Omental fat pad (tissue), 4 donors: ENCODE data around the gene HRH2. TPM values are rescaled to one million over a fixed set of nuclear protein-coding genes. Genes with fewer than 3 reads are reported as not detected.

Experiments
- ATAC-seq: fragments of 150-250 bp; one replicate; pipeline ENCODE4 v1.9.1; 2016; ENCODE audit warnings: mild to moderate bottlenecking, moderate library complexity; ENCODE audit not compliant: low FRiP score
- DNase-seq: peaks from one replicate; pipeline ENCODE4 v3.0.0-alpha.2; 2019; ENCODE audit warnings: low spot score
- CTCF ChIP-seq, 3 donors: fragments of 450-650 bp; IDR thresholded peaks; one replicate each; pipeline ENCODE4 v1.5.1; 2016 to 2017; ENCODE audit warnings: antibody characterized with exemption in 3 of 3, mild to moderate bottlenecking in 3 of 3, moderate library complexity in 2 of 3
- total RNA-seq, 4 donors: library from RNA; depleted of rRNA; stranded (reverse); fragments of >200 nt; gene quantifications; one replicate each; pipeline ENCODE4 v1.1.0, GENCODE V29; 2016

The HRH2 gene
- total RNA-seq, 4 donors from 2014 or later, result 2.9 to 22.6 (median 10.4) TPM

- TF ChIP-seq CTCF (IDR thresholded peaks at IDR 0.05), result no peak
- ATAC-seq (no peak), DNase-seq (peak; percentile 18)
Observed at GRCh38 chr5:175690025-175690424, 32.2 kb downstream of the HRH2 start.

- ATAC-seq, result no peak
- TF ChIP-seq CTCF (IDR thresholded peaks at IDR 0.05), result no peak
- DNase-seq, result peak; percentile 9
Observed at GRCh38 chr5:175690586-175690985, 32.7 kb downstream of the HRH2 start.

- DNase-seq, result peak; percentile 3
- ATAC-seq, result no peak
- no peak for TF ChIP-seq CTCF (IDR thresholded peaks at IDR 0.05)
Observed at GRCh38 chr5:175691761-175692160, 33.9 kb downstream of the HRH2 start.

GRCh38 chr5:175692235-175692995 lies 34.5 kb downstream of the HRH2 start:
- DNase-seq (peak; percentile 20), ATAC-seq (no peak)
- no peak for TF ChIP-seq CTCF (IDR thresholded peaks at IDR 0.05)

- DNase-seq (peak; percentile 19), ATAC-seq (no peak)
- TF ChIP-seq CTCF (IDR thresholded peaks at IDR 0.05), result no peak
Observed at GRCh38 chr5:175692996-175693710, 35.3 kb downstream of the HRH2 start.

- no peak for TF ChIP-seq CTCF (IDR thresholded peaks at IDR 0.05)
- peak; percentile 18 for DNase-seq
- ATAC-seq, result no peak
Observed at GRCh38 chr5:175693741-175694140, 35.9 kb downstream of the HRH2 start.
